Esophagus squamous epithelium (tissue), 5 donors: ENCODE data around the gene NFIB. TPM values are rescaled to one million over a fixed set of nuclear protein-coding genes. Genes with fewer than 3 reads are reported as not detected.

ENCODE experiments used
- DNase-seq: peaks from one replicate; lab custom pipeline; 2025; lab: John Stamatoyannopoulos, UW
- H3K27ac ChIP-seq, 4 donors: fragments of 200-600 bp; sonication (generic); one replicate each; pipeline ENCODE4 v1.5.1; 2016 to 2019; ENCODE audit warnings: mild to moderate bottlenecking in 1 of 4
- H3K27me3 ChIP-seq, 4 donors: fragments of 200-600 bp; sonication (generic); 1 replicate in 3 of 4; 2 replicates in 1 of 4; pipeline versions ENCODE4 v1.5.1 to v1.6.0; 2017 to 2021; ENCODE audit warnings: antibody characterized with exemption in 1 of 4
- H3K36me3 ChIP-seq, 3 donors: fragments of 200-600 bp; sonication (generic); one replicate each; pipeline ENCODE4 v1.5.1; 2016 to 2019
- H3K4me1 ChIP-seq, 3 donors: fragments of 200-600 bp; sonication (generic); one replicate each; pipeline ENCODE4 v1.5.1; 2017 to 2019
- H3K4me3 ChIP-seq, 4 donors: fragments of 200-600 bp; sonication (generic); 1 replicate in 3 of 4; 2 replicates in 1 of 4; pipeline ENCODE4 v1.5.1; 2016 to 2019; ENCODE audit warnings: mild to moderate bottlenecking in 2 of 4, moderate library complexity in 1 of 4
- H3K9me3 ChIP-seq, 3 donors: fragments of 200-600 bp; sonication (generic); one replicate each; pipeline ENCODE4 v1.5.1; 2016 to 2019
- CTCF ChIP-seq, 6 experiments: fragments of 450-650 bp in 4 of 6; fragments of 200-600 bp in 2 of 6; sonication (generic) in 2 of 6; IDR thresholded peaks; one replicate each; pipeline ENCODE4 v1.5.1; 2016 to 2019; ENCODE audit warnings: antibody characterized with exemption in 6 of 6, mild to moderate bottlenecking in 4 of 6, moderate library complexity in 4 of 6
- POLR2A ChIP-seq, 4 donors: fragments of 450-650 bp; IDR thresholded peaks; one replicate each; pipeline ENCODE4 v1.6.1; 2017; ENCODE audit warnings: antibody characterized with exemption in 4 of 4, mild to moderate bottlenecking in 4 of 4, moderate library complexity in 3 of 4
- WGBS, 2 donors: methylation state at CpG; one replicate each; pipeline ENCODE4 v1.1.5; 2018; 5-methylcytosine and 5-hydroxymethylcytosine counted together
- intact Hi-C: fragments of 100-400 bp; cut with DNase I; formaldehyde crosslinking; loops from one replicate; pipeline ENCODE4 v1.15.0; 2022
- total RNA-seq, 4 donors: library from RNA; depleted of rRNA; stranded (reverse); fragments of >200 nt; gene quantifications; one replicate each; pipeline ENCODE4 v1.1.0, GENCODE V29; 2016
- donor health status: DM: yes; HTN: yes; CAD: no.

Gene NFIB
- total RNA-seq, 4 donors from 2014 or later: 16.8 to 38.1 (median 23.0) TPM

- Histone ChIP-seq H3K4me3 (no peak overlapping the region), H3K4me1 (peaks cover 0 to 49% (median 10%) of the 10 kb centered on the region in 3 donors), H3K9me3 (no peaks in the 10 kb centered on the region), H3K27me3 (no peaks in the 10 kb centered on the region), H3K36me3 (no peaks in the 10 kb centered on the region), H3K27ac (no peak overlapping the region)
- no peak for TF ChIP-seq POLR2A (IDR thresholded peaks at IDR 0.05)
- no peak for TF ChIP-seq CTCF (IDR thresholded peaks at IDR 0.05)
- intact Hi-C loops: no loop called here
- no peak for DNase-seq
Measured at GRCh38 chr9:14242150-14242805, 71.7 kb downstream of the NFIB start.

DNA sequence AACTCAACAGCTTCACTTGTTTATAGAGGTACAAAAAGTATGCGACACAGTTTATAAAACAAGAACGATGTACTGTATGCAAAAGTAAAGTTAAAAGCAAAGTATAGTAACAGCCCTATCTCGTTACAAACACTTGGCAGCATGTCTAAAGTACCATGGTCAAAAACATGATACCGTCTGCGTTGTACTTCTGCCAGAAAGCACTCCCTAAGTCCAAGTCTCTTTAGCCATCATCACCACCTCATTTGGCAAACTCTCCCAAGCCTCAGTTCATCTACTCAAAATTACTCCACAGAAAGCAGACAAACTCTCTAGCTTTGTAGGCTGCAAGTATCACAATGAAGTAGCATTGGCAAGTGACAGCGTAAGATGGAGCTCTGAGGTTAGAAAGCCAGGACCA is 73.4 kb downstream of the NFIB start:
- DNase-seq: no peak
- whole genome bisulfite sequencing, 2 donors: 60 to 68% methylated on average over 6 of the region's 6 CpGs
- H3K4me3 ChIP-seq: no peak overlapping the region
- H3K9me3 ChIP-seq: no peaks in the 10 kb centered on the region
- H3K27ac ChIP-seq: no peak overlapping the region
- peaks cover 0 to 59% (median 12%) of the 10 kb centered on the region in 3 donors for H3K4me1 ChIP-seq
- TF ChIP-seq CTCF (IDR thresholded peaks at IDR 0.05) (no peak), POLR2A (IDR thresholded peaks at IDR 0.05) (no peak)
- intact Hi-C loops: no loop called here
- no peaks in the 10 kb centered on the region for H3K27me3 ChIP-seq
- H3K36me3 ChIP-seq: no peaks in the 10 kb centered on the region

GRCh38 chr9:14238518-14238917 is 75.4 kb downstream of the NFIB start:
- peaks cover 0 to 59% (median 12%) of the 10 kb centered on the region in 3 donors for H3K4me1 ChIP-seq
- H3K4me3 ChIP-seq: no peak overlapping the region
- TF ChIP-seq CTCF (IDR thresholded peaks at IDR 0.05) (no peak), POLR2A (IDR thresholded peaks at IDR 0.05) (no peak)
- H3K9me3 ChIP-seq: no peaks in the 10 kb centered on the region
- H3K27ac ChIP-seq: peak overlapping the region in 2 of 4 donors; percentile 56 to 59
- no peak for DNase-seq
- H3K27me3 ChIP-seq: no peaks in the 10 kb centered on the region
- WGBS, 2 donors: 20 to 27% methylated on average over 4 of the region's 4 CpGs
- H3K36me3 ChIP-seq: no peaks in the 10 kb centered on the region
- intact Hi-C loops: no loop called here

DNA sequence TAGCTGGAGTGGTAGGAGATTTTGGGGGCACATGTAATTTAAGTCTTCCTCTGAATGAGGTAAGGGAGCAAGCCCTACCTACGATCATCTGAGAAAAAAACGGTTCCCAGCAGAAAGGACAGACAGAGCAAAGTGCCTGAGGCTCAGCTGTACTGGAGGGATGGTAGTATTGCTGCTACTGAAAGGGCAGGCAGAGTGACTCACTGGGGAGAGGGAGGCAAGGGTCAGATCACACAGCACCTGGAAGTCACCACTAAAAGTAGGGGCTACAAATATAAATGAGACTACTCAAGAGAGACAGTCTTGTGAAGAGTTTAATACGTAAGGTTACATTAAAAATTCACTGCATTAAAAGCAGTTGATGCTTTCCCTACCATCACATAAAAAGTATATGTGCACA is 75.9 kb downstream of the NFIB start:
- no peaks in the 10 kb centered on the region for H3K36me3 ChIP-seq
- TF ChIP-seq POLR2A (IDR thresholded peaks at IDR 0.05): no peak
- TF ChIP-seq CTCF (IDR thresholded peaks at IDR 0.05): no peak
- no peaks in the 10 kb centered on the region for H3K9me3 ChIP-seq
- no peaks in the 10 kb centered on the region for H3K27me3 ChIP-seq
- DNase-seq: no peak
- H3K4me1 ChIP-seq: peaks cover 0 to 59% (median 12%) of the 10 kb centered on the region in 3 donors
- H3K27ac ChIP-seq: peak overlapping the region in 3 of 4 donors; percentile 41 to 59 (median 56)
- intact Hi-C loops: no loop called here
- no peak overlapping the region for H3K4me3 ChIP-seq
- 28 to 46% methylated on average over 3 of the region's 3 CpGs for WGBS, 2 donors

DNA sequence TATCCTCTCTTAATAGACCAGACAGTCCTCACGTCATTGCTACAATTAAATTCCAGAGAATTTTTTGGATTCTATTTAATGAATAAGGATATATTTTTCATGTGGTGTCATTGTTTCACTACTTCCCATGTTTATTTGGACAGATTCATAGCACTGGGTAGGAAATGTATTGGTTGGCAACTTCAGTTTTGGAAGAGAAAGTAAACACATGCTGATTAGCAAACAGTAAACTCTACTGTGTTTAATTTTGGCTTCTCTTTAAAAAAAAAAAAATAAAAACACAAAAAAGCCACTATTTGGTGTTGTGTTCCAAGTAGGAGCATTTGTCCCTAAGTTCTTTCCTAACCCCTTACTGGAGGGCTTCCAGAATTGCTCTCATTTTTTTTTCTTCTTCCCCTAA is 77.3 kb downstream of the NFIB start:
- H3K4me1 ChIP-seq: peaks cover 0 to 60% (median 12%) of the 10 kb centered on the region in 3 donors
- H3K27me3 ChIP-seq: no peaks in the 10 kb centered on the region
- H3K9me3 ChIP-seq: no peaks in the 10 kb centered on the region
- no peaks in the 10 kb centered on the region for H3K36me3 ChIP-seq
- DNase-seq: no peak
- intact Hi-C loops: no loop called here
- 19 to 40% methylated on average over 1 of the region's 1 CpG for WGBS, 2 donors
- TF ChIP-seq CTCF (IDR thresholded peaks at IDR 0.05) (no peak), POLR2A (IDR thresholded peaks at IDR 0.05) (no peak)
- H3K27ac ChIP-seq: peak overlapping the region in 3 of 4 donors; percentile 14 to 58 (median 30)
- no peak overlapping the region for H3K4me3 ChIP-seq
